ENCODE measurements around the gene BID. TPM values are rescaled to one million over a fixed set of nuclear protein-coding genes. Genes with fewer than 3 reads are reported as not detected.

Gene BID
- polyA plus RNA-seq, 1 donor from 2014 or later, result 88.6 TPM

DNA sequence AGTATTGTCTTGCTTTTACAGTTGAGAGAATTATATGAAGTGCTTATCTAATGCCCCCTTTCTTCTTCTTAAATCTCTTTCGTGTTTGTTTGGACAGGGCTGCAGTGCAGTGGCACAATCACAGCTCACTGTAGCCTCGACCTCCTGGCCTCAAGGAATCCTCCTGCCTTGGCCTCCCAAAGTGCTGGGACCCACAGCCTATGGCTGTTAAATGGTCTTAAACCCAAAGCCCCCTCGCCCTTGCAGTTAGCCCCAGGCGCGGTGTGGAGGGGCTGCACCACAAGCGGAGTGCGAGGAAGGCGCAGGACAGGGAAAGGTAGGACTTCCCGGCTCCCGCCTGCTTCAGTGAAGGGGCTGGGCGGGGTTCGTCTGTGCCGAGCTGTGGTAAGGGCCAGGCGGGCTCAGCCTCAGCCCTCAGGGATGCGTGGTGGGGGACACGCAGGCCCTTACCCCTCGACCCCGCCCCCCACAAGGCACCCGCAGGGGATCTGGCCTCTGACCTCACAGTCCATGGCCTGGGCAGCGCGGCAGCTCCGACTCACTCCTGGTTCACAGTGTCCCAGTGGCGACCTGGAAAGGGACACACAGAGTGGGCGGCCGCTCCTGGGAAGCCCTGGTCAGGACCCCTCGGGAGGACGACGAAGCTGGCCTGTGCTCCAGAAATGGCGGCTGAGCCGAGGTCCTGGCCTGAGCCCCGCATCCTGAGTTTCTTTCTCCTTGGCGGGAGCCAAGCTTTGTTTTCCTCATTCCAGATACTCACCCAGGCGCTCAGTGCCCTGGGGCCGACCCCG is 24.5 kb downstream of the BID start:
- H3K27me3 ChIP-seq (ENCODE audit: insufficient read depth, low read depth, low read length), result no peaks in the 10 kb centered on the region
- H3K9me2 ChIP-seq (ENCODE audit: insufficient read depth, low read length), result no peaks in the 10 kb centered on the region
- no peak overlapping the region for H3K4me3 ChIP-seq (ENCODE audit: low read length)
- no peaks in the 10 kb centered on the region for H3F3A ChIP-seq (ENCODE audit: insufficient read depth, low read length, poor library complexity, severe bottlenecking)
- H3K4me2 ChIP-seq (ENCODE audit: low read length), result no peak overlapping the region
- no peak overlapping the region for H3K27ac ChIP-seq (ENCODE audit: low read length)
- H3K36me3 ChIP-seq (ENCODE audit: insufficient read depth, low read length), result no peaks in the 10 kb centered on the region
- no peaks in the 10 kb centered on the region for H3K79me2 ChIP-seq (replicated peaks; ENCODE audit: insufficient read depth, low read length)
- TF ChIP-seq MXI1 (conservative IDR thresholded peaks at IDR 0.05; ENCODE audit: poor library complexity, severe bottlenecking), result no peak
- H4K20me1 ChIP-seq (ENCODE audit: insufficient read depth), result no peaks in the 10 kb centered on the region
- H3K9ac ChIP-seq (ENCODE audit: low read length), result no peak overlapping the region
- H2AFZ ChIP-seq (ENCODE audit: low read depth, low read length), result no peak overlapping the region
- no peaks in the 10 kb centered on the region for H3K9me3 ChIP-seq (ENCODE audit: low read length)

GRCh38 chr22:17748555-17749353 is 25.5 kb downstream of the BID start:
- Histone ChIP-seq H3K9me3 (ENCODE audit: low read length) (no peaks in the 10 kb centered on the region), H3K27ac (ENCODE audit: low read length) (no peak overlapping the region), H3K27me3 (ENCODE audit: insufficient read depth, low read depth, low read length) (no peaks in the 10 kb centered on the region), H2AFZ (ENCODE audit: low read depth, low read length) (no peak overlapping the region), H3K9ac (ENCODE audit: low read length) (no peak overlapping the region), H3K9me2 (ENCODE audit: insufficient read depth, low read length) (no peaks in the 10 kb centered on the region), H3K4me2 (ENCODE audit: low read length) (no peak overlapping the region), H3F3A (ENCODE audit: insufficient read depth, low read length, poor library complexity, severe bottlenecking) (no peaks in the 10 kb centered on the region), H3K4me3 (ENCODE audit: low read length) (no peak overlapping the region), H3K36me3 (ENCODE audit: insufficient read depth, low read length) (no peaks in the 10 kb centered on the region), H3K79me2 (replicated peaks; ENCODE audit: insufficient read depth, low read length) (no peaks in the 10 kb centered on the region), H4K20me1 (ENCODE audit: insufficient read depth) (no peaks in the 10 kb centered on the region)
- TF ChIP-seq RAD21 (conservative IDR thresholded peaks at IDR 0.05) (no peak), TAF1 (IDR thresholded peaks at IDR 0.05; ENCODE audit: low read depth) (no peak), POLR2AphosphoS5 (IDR thresholded peaks at IDR 0.05) (no peak), EP300 (conservative IDR thresholded peaks at IDR 0.05; ENCODE audit: poor library complexity, severe bottlenecking) (no peak), SMC3 (conservative IDR thresholded peaks at IDR 0.05; ENCODE audit: poor library complexity) (no peak), MXI1 (conservative IDR thresholded peaks at IDR 0.05; ENCODE audit: poor library complexity, severe bottlenecking) (no peak), REST (IDR thresholded peaks at IDR 0.05; ENCODE audit: borderline replicate concordance) (no peak), EZH2 (IDR thresholded peaks at IDR 0.05; ENCODE audit: borderline replicate concordance, insufficient read depth, low read length, poor library complexity, severe bottlenecking) (no peak)
- TF ChIP-seq, protein P1, sequence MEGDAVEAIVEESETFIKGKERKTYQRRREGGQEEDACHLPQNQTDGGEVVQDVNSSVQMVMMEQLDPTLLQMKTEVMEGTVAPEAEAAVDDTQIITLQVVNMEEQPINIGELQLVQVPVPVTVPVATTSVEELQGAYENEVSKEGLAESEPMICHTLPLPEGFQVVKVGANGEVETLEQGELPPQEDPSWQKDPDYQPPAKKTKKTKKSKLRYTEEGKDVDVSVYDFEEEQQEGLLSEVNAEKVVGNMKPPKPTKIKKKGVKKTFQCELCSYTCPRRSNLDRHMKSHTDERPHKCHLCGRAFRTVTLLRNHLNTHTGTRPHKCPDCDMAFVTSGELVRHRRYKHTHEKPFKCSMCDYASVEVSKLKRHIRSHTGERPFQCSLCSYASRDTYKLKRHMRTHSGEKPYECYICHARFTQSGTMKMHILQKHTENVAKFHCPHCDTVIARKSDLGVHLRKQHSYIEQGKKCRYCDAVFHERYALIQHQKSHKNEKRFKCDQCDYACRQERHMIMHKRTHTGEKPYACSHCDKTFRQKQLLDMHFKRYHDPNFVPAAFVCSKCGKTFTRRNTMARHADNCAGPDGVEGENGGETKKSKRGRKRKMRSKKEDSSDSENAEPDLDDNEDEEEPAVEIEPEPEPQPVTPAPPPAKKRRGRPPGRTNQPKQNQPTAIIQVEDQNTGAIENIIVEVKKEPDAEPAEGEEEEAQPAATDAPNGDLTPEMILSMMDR (IDR thresholded peaks at IDR 0.05; ENCODE audit: poor library complexity, severe bottlenecking), result no peak

Data from neural cell (in vitro differentiated cells).